ENCODE results near the gene MRPL3.

DNA sequence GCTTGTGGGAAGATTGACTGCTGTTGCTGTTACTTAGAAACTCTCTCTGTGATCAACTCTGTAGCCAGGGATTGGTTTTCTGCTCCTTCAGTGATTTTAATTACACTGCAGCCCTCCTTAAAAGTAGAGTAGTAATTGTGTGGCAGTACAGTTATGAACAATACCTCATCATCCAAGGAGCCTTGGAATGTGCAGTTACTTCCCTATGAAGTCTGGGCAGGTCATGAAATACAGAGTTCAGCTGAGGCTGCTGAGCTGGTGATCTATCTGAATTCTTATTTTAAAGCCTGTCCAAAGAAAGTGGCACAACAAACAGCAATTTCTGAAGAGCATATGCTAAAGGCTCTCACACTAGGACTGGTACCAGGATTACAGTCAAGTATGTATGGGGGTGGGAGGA, 37.4 kb upstream of the MRPL3 start:
- TF ChIP-seq, protein P1, sequence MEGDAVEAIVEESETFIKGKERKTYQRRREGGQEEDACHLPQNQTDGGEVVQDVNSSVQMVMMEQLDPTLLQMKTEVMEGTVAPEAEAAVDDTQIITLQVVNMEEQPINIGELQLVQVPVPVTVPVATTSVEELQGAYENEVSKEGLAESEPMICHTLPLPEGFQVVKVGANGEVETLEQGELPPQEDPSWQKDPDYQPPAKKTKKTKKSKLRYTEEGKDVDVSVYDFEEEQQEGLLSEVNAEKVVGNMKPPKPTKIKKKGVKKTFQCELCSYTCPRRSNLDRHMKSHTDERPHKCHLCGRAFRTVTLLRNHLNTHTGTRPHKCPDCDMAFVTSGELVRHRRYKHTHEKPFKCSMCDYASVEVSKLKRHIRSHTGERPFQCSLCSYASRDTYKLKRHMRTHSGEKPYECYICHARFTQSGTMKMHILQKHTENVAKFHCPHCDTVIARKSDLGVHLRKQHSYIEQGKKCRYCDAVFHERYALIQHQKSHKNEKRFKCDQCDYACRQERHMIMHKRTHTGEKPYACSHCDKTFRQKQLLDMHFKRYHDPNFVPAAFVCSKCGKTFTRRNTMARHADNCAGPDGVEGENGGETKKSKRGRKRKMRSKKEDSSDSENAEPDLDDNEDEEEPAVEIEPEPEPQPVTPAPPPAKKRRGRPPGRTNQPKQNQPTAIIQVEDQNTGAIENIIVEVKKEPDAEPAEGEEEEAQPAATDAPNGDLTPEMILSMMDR (conservative IDR thresholded peaks at IDR 0.05 in 1 of 2, IDR thresholded peaks at IDR 0.05 in 1 of 2; ENCODE audit: extremely low read depth in 1 of 2, insufficient read depth in 1 of 2, low read depth in 1 of 2, low read length in 2 of 2): no peak
- no peak for TF ChIP-seq EZH2 (IDR thresholded peaks at IDR 0.05; ENCODE audit: borderline replicate concordance, low read length)
